GM12873 (cell line): ENCODE results near the gene KDF1.

Experiments
- CTCF ChIP-seq: IDR thresholded peaks from 2 replicates; pipeline ENCODE4 v1.5.1; 2012; ENCODE audit warnings: low read depth, mild to moderate bottlenecking, moderate library complexity, low read length, control low read depth; ENCODE audit not compliant: insufficient read depth; ENCODE audit errors: missing control alignments

The KDF1 gene

GRCh38 chr1:26976621-26977510 is 16.6 kb upstream of the KDF1 start:
- no peak for TF ChIP-seq CTCF

DNA sequence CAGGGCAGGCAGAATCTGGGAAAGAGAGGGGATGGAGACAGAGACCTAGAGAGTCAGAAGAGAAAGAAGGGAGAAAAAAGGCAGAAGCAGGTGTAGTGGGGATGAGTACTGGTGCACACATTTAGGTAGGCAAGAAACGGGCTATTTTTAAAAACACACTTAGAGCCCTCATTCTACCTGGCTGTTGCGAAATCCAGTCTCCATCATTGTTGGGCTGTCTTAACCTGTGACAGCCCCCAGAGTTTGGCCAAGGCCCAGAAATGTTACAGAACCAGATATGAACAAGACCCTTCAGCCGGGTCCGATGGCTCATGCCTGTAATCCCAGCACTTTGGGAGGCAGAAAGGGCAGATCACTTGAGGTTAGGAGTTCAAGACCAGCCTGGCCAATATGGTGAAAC is 12.6 kb upstream of the KDF1 start:
- no peak for TF ChIP-seq CTCF

DNA sequence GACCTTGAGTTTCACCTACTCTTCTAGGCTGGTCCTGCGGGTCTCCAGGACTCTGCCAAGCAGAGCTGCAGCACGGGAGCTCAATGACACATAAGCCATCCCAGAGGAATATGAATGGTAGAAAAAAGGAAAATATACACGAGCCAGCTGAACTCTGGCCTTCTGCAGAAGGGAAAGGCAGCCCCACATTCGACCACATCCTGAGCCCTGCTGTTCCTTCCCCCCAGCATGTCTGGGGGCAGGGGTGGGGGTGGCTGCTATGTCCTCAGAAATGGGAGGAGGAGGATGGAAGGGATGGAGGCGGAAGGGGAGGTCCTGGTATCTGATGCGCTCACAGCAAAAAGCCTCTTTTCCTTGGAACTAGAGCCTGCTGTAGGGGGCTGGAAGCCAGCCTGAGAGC is 12.1 kb upstream of the KDF1 start:
- no peak for TF ChIP-seq CTCF

- TF ChIP-seq CTCF = no peak
Measured at GRCh38 chr1:26971590-26971989, 11.3 kb upstream of the KDF1 start.

GRCh38 chr1:26970810-26971209 is 10.5 kb upstream of the KDF1 start:
- TF ChIP-seq CTCF = no peak

- no peak for TF ChIP-seq CTCF
Measured at GRCh38 chr1:26965628-26966027, 5.4 kb upstream of the KDF1 start.

DNA sequence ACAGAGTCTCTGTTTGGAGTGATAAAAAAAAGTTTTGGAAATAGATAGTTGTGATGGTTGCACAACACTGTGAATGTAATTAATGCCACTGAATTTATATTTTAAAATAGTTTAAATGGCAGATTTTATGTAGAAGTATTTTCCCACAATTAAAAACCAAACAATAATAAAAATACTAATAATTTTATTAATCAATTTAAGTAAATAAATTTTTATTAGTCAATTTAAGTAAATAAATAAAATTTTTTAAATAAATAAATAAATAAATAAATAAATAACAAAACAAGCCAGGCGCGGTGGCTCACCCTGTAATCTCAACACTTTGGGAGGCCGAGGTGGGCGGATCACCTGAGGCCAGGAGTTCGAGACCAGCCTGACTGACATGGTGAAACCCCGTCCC is 4.9 kb upstream of the KDF1 start:
- TF ChIP-seq CTCF = no peak
